CD14-positive monocyte (primary cell): ENCODE data around the gene HCAR3. TPM values are rescaled to one million over a fixed set of nuclear protein-coding genes. Genes with fewer than 3 reads are reported as not detected.
"Not testable (repeated sequence)": the region's sequence is repeated elsewhere in the genome, so short reads cannot be mapped to it uniquely, and the experiment has no call there.

ENCODE experiments used
- DNase-seq, 3 donors: peaks; one replicate each; pipeline ENCODE4 v3.0.0-alpha.2; 2011 to 2022
- H2AFZ ChIP-seq: 2 replicates; pipeline ENCODE4 v1.6.0; 2012; ENCODE audit warnings: mild to moderate bottlenecking, low read depth, low read length, inconsistent platforms; ENCODE audit not compliant: insufficient read depth, poor library complexity, severe bottlenecking
- H3K27ac ChIP-seq, 2 donors: 1 replicate in 1 of 2; 2 replicates in 1 of 2; pipeline ENCODE4 v1.5.1; 2012 to 2013; ENCODE audit warnings: low read length in 2 of 2, control low read depth in 1 of 2, inconsistent platforms in 1 of 2, low read depth in 1 of 2, mild to moderate bottlenecking in 1 of 2
- H3K27me3 ChIP-seq, 2 donors: one replicate each; pipeline versions ENCODE4 v1.6.0 to v1.6.1; 2011 to 2013; ENCODE audit warnings: low read length in 2 of 2; ENCODE audit not compliant: control insufficient read depth in 2 of 2, insufficient read depth in 2 of 2
- H3K36me3 ChIP-seq, 2 donors: replicated peaks in 1 of 2; 1 replicate in 1 of 2; 2 replicates in 1 of 2; pipeline versions ENCODE4 v1.5.1 to v1.6.1; 2012 to 2013; ENCODE audit warnings: low read length in 2 of 2, control low read depth in 1 of 2, inconsistent platforms in 1 of 2, mild to moderate bottlenecking in 1 of 2; ENCODE audit not compliant: insufficient read depth in 2 of 2, control insufficient read depth in 1 of 2
- H3K4me1 ChIP-seq, 2 donors: 1 replicate in 1 of 2; 2 replicates in 1 of 2; pipeline versions ENCODE4 v1.5.1 to v1.6.1; 2012 to 2013; ENCODE audit warnings: low read length in 2 of 2, control low read depth in 1 of 2, inconsistent platforms in 1 of 2, mild to moderate bottlenecking in 1 of 2, moderate library complexity in 1 of 2; ENCODE audit not compliant: insufficient read depth in 2 of 2, control insufficient read depth in 1 of 2
- H3K4me2 ChIP-seq: replicated peaks from 2 replicates; pipeline ENCODE3; 2012; ENCODE audit warnings: low read length, moderate library complexity, mild to moderate bottlenecking; ENCODE audit not compliant: poor library complexity, severe bottlenecking; ENCODE audit errors: extremely low read depth
- H3K4me3 ChIP-seq, 3 experiments: fragments of 200-600 bp in 1 of 3; sonication (generic) in 1 of 3; replicated peaks in 1 of 3; 1 replicate in 2 of 3; 2 replicates in 1 of 3; pipeline ENCODE4 v1.5.1; 2011 to 2013; ENCODE audit warnings: low read length in 3 of 3, mild to moderate bottlenecking in 3 of 3, control low read depth in 2 of 3, low read depth in 2 of 3, inconsistent platforms in 1 of 3, moderate library complexity in 1 of 3
- H3K79me2 ChIP-seq: 2 replicates; pipeline ENCODE4 v1.6.0; 2012; ENCODE audit warnings: mild to moderate bottlenecking, control low read depth, inconsistent platforms, low read length, moderate library complexity; ENCODE audit not compliant: insufficient read depth
- H3K9ac ChIP-seq: 2 replicates; pipeline ENCODE4 v1.6.0; 2017; ENCODE audit warnings: low read length, mild to moderate bottlenecking; ENCODE audit not compliant: insufficient read depth, poor library complexity, severe bottlenecking
- H3K9me3 ChIP-seq, 2 donors: replicated peaks in 1 of 2; 1 replicate in 1 of 2; 2 replicates in 1 of 2; pipeline versions ENCODE4 v1.5.1 to v1.6.1; 2012 to 2013; ENCODE audit warnings: low read length in 2 of 2, control low read depth in 1 of 2; ENCODE audit not compliant: control insufficient read depth in 1 of 2, insufficient read depth in 1 of 2
- H4K20me1 ChIP-seq: 2 replicates; pipeline ENCODE4 v1.6.0; 2012; ENCODE audit warnings: mild to moderate bottlenecking, low read length, control low read depth, moderate library complexity; ENCODE audit not compliant: insufficient read depth
- H3K27ac Mint-ChIP-seq, 7 donors: one replicate each; pipeline ENCODE4 v1.8.0; 2020; ENCODE audit warnings: mild to moderate bottlenecking in 7 of 7, mixed read lengths in 7 of 7, moderate library complexity in 6 of 7, inconsistent platforms in 2 of 7
- H3K27me3 Mint-ChIP-seq, 3 donors: one replicate each; pipeline ENCODE4 v1.8.0; 2021 to 2022; ENCODE audit warnings: low read depth in 3 of 3, mild to moderate bottlenecking in 3 of 3, mixed read lengths in 3 of 3, moderate library complexity in 3 of 3, inconsistent platforms in 1 of 3
- H3K36me3 Mint-ChIP-seq, 2 donors: one replicate each; pipeline ENCODE4 v1.8.0; 2020; ENCODE audit warnings: mixed read lengths in 2 of 2, inconsistent platforms in 1 of 2, mild to moderate bottlenecking in 1 of 2
- H3K4me1 Mint-ChIP-seq: one replicate; pipeline ENCODE4 v1.8.0; 2020; ENCODE audit warnings: mild to moderate bottlenecking, mixed read lengths
- H3K4me3 Mint-ChIP-seq, 2 donors: one replicate each; pipeline ENCODE4 v1.8.0; 2020; ENCODE audit warnings: mild to moderate bottlenecking in 2 of 2, mixed read lengths in 2 of 2, moderate library complexity in 1 of 2
- H3K9me3 Mint-ChIP-seq, 7 donors: one replicate each; pipeline ENCODE4 v1.8.0; 2020 to 2022; ENCODE audit warnings: mixed read lengths in 7 of 7, mild to moderate bottlenecking in 6 of 7, moderate library complexity in 6 of 7, inconsistent platforms in 2 of 7
- CTCF ChIP-seq: fragments of 200-600 bp; IDR thresholded peaks from one replicate; pipeline ENCODE4 v1.8.0; 2022; ENCODE audit warnings: antibody characterized with exemption, mild to moderate bottlenecking
- WGBS: methylation state at CpG from one replicate; pipeline ENCODE4 v1.1.5; 2013; ENCODE audit warnings: missing lambda C conversion rate; ENCODE audit not compliant: insufficient coverage; 5-methylcytosine and 5-hydroxymethylcytosine counted together
- intact Hi-C, 2 donors: fragments of 100-400 bp; cut with micrococcal nuclease; formaldehyde crosslinking; loops; one replicate each; pipeline versions ENCODE4 v1.15.0 to v1.15.1; 2023
- polyA plus RNA-seq, 3 donors: library from polyadenylated mRNA; depleted of rRNA in 1 of 3; unstranded in 2 of 3; stranded (reverse) in 1 of 3; fragments of 300-500 nt in 2 of 3; fragments of >200 nt in 1 of 3; fragmentation: Illumina TruSeq in 2 of 3; gene quantifications; 1 replicate in 2 of 3; 2 replicates in 1 of 3; pipeline ENCODE4 v1.2.3, GENCODE V29; 2012 to 2021

HCAR3 gene
- polyA plus RNA-seq, 3 donors: 14.4 to 65.3 (median 23.7) TPM

- H3K4me3 ChIP-seq: no peak overlapping the region
- Mint-ChIP-seq H3K4me3 (peak overlapping the region; percentile 34 to 64), H3K27ac (peak overlapping the region; percentile 75 to 90 (median 85)), H3K36me3 (no peaks in the 10 kb centered on the region), H3K27me3 (peaks cover 2 to 21% (median 8%) of the 10 kb centered on the region in 3 donors), H3K4me1 (peaks cover 40% of the 10 kb centered on the region), H3K9me3 (peaks cover 0 to 3% (median 0%) of the 10 kb centered on the region in 7 donors)
- no peaks in the 10 kb centered on the region for H3K36me3 ChIP-seq
- no peak overlapping the region for H2AFZ ChIP-seq
- peaks cover 0 to 2% of the 10 kb centered on the region in 2 donors for H3K27me3 ChIP-seq
- peak overlapping the region; percentile 13 to 69 for H3K27ac ChIP-seq
- peak; percentile 86 to 95 (median 87) for DNase-seq
- TF ChIP-seq CTCF: no peak
- H3K9ac ChIP-seq: no peak overlapping the region
- H3K9me3 ChIP-seq: no peaks in the 10 kb centered on the region
- no peaks in the 10 kb centered on the region for H4K20me1 ChIP-seq
- peak overlapping the region; percentile 11 for H3K4me2 ChIP-seq
- WGBS: 0% methylated on average over 1 of the region's 4 CpGs
- H3K79me2 ChIP-seq: no peaks in the 10 kb centered on the region
- intact Hi-C loops: loop anchor here (5.0 to 10.0 kb wide), 3 partner anchors 40 to 53 kb away; partner anchors contain the start of gene HCAR1 (in 1 of the 2)
- H3K4me1 ChIP-seq: peaks cover 38 to 41% of the 10 kb centered on the region in 2 donors
These were observed 34.8 kb downstream of the HCAR3 start for GRCh38 chr12:122681814-122682213.

- H3K4me1 ChIP-seq: peaks cover 38 to 41% of the 10 kb centered on the region in 2 donors
- not testable (repeated sequence) for H3K9me3 Mint-ChIP-seq, DNase-seq, H4K20me1 ChIP-seq, H3K27ac ChIP-seq, H3K36me3 ChIP-seq, H3K36me3 Mint-ChIP-seq, H3K9ac ChIP-seq, H3K4me2 ChIP-seq, H2AFZ ChIP-seq, H3K27me3 ChIP-seq, H3K79me2 ChIP-seq, H3K4me3 ChIP-seq, H3K9me3 ChIP-seq
- peak overlapping the region in 1 of 2 donors; percentile 46 for H3K4me3 Mint-ChIP-seq
- intact Hi-C loops: loop anchor here (5.0 to 10.0 kb wide), 3 partner anchors 39 to 54 kb away; partner anchors contain the start of gene HCAR1 (in 1 of the 2)
- H3K4me1 Mint-ChIP-seq: peaks cover 40% of the 10 kb centered on the region
- peak overlapping the region in 5 of 7 donors; percentile 11 to 92 (median 78) for H3K27ac Mint-ChIP-seq
- peaks cover 2 to 20% (median 8%) of the 10 kb centered on the region in 3 donors for H3K27me3 Mint-ChIP-seq
- 63% methylated on average over 3 of the region's 6 CpGs for WGBS
These were observed 35.6 kb downstream of the HCAR3 start for GRCh38 chr12:122680989-122681388.

- H3K36me3 ChIP-seq, H3K36me3 Mint-ChIP-seq, H3K79me2 ChIP-seq, H2AFZ ChIP-seq, DNase-seq, H3K4me3 Mint-ChIP-seq, H3K27ac ChIP-seq, H3K4me2 ChIP-seq, H3K4me3 ChIP-seq, H4K20me1 ChIP-seq, H3K9ac ChIP-seq, H3K27me3 ChIP-seq, H3K9me3 ChIP-seq, intact Hi-C loops: not testable (repeated sequence)
- WGBS: 98% methylated on average over 30 of the region's 32 CpGs
- Mint-ChIP-seq H3K27ac (peak overlapping the region in 1 of 7 donors; percentile 57), H3K4me1 (peaks cover 28% of the 10 kb centered on the region), H3K27me3 (peaks cover 3 to 23% (median 7%) of the 10 kb centered on the region in 3 donors), H3K9me3 (peaks cover 0 to 11% (median 0%) of the 10 kb centered on the region in 7 donors)
- H3K4me1 ChIP-seq: peaks cover 28 to 30% of the 10 kb centered on the region in 2 donors
These were observed 39.8 kb downstream of the HCAR3 start for GRCh38 chr12:122676781-122677180.

- H3K4me3 ChIP-seq, H2AFZ ChIP-seq, intact Hi-C loops, H4K20me1 ChIP-seq, H3K27me3 ChIP-seq, H3K27ac ChIP-seq, H3K9me3 ChIP-seq, H3K36me3 ChIP-seq, H3K36me3 Mint-ChIP-seq, H3K9ac ChIP-seq, H3K4me2 ChIP-seq, DNase-seq, H3K79me2 ChIP-seq: not testable (repeated sequence)
- peaks cover 20 to 22% of the 10 kb centered on the region in 2 donors for H3K4me1 ChIP-seq
- H3K4me3 Mint-ChIP-seq: peak overlapping the region in 1 of 2 donors; percentile 59
- 92% methylated on average over 3 of the region's 8 CpGs for WGBS
- H3K9me3 Mint-ChIP-seq: peaks cover 0 to 11% (median 0%) of the 10 kb centered on the region in 7 donors
- H3K27me3 Mint-ChIP-seq: peaks cover under 1 to 20% (median 7%) of the 10 kb centered on the region in 3 donors
- peaks cover 21% of the 10 kb centered on the region for H3K4me1 Mint-ChIP-seq
- peak overlapping the region in 1 of 7 donors; percentile 4 for H3K27ac Mint-ChIP-seq
These were observed 40.6 kb downstream of the HCAR3 start for GRCh38 chr12:122676015-122676414.
